GM12892 (cell line): Measurements from ENCODE around the gene INAVA.

Experiments
- POLR2A ChIP-seq: IDR thresholded peaks from 2 replicates; pipeline ENCODE4 v1.6.1; 2011; ENCODE audit warnings: low read depth, low read length, control low read depth
- POLR2AphosphoS5 ChIP-seq: IDR thresholded peaks from 2 replicates; pipeline ENCODE4 v1.6.1; 2011; ENCODE audit warnings: low read depth, low read length, control low read depth
- TAF1 ChIP-seq: IDR thresholded peaks from 2 replicates; pipeline ENCODE4 v1.6.1; 2011; ENCODE audit warnings: low read depth, mild to moderate bottlenecking, control low read depth, low read length, borderline replicate concordance

DNA sequence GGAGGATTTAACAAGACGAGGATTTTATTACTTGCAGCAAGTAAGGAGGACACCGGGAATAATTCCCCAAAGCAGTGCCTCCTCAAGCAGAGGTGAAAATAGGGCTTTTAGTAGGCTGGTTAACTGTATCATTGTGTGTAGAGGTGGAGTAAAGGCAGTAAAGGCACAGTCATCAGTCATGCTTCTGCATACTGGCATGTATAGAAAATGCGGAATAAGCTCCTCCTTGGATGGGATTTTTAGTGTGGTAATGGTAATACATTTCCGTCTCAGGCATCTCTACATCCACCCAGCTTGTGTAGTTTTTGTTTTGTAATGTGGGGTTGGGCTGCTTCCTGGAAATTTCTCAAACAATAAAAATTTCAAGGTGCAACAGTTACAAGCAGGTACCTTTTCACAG is 49.3 kb upstream of the INAVA start:
- TF ChIP-seq TAF1 (no peak), POLR2A (no peak), POLR2AphosphoS5 (no peak)
